ENCODE data around the gene GALNT9. TPM values are rescaled to one million over a fixed set of nuclear protein-coding genes. Genes with fewer than 3 reads are reported as not detected.

The GALNT9 gene
- total and polyA plus RNA-seq, 9 donors: 0.12 to 21.9 (median 1.3) TPM; not detected in 1

DNA sequence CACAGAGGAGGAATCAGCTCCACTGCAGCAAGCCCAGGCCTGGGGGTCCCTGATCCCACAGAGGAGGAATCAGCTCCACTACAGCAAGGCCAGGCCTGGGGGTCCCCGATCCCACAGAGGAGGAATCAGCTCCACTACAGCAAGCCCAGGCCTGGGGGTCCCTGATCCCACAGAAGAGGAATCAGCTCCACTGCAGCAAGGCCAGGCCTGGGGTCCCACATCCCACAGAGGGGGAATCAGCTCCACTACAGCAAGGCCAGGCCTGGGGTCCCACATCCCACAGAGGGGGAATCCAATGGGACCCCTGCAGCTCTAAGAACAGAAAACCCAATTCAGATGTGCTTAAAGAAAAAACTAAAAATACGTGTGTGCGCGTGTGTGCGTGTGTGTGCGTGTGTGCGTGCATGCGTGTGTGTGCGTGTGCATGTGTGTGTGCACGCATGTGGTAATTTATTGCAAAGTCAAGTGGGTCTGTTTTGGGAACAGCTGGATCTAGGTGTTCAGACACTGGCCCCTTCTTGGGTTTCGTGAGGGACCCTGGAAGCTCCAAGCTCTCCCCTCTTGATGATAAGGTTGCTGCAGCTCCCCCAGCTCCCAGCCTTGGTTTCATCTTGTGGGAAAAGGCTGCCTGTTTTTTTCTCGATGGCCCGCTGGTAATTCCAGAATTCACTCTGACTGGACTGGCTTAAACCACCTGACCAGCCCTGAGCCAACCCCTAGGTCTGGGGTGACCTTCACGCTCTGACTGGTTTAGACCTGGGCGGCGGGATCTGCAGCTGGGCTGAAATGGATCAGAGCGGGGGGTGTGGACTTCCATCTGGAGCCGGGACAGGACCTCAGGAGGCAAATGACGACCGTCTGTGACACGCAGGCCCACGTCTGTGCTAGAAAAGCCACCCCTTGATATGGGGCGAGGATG lies 47.1 kb downstream of the GALNT9 start:
- intact Hi-C loops (cut with DNase I): no loop called here
- 84 to 87% (median 86%) methylated on average over 23 of the region's 23 CpGs for WGBS, 3 donors
- TF ChIP-seq, protein P1, sequence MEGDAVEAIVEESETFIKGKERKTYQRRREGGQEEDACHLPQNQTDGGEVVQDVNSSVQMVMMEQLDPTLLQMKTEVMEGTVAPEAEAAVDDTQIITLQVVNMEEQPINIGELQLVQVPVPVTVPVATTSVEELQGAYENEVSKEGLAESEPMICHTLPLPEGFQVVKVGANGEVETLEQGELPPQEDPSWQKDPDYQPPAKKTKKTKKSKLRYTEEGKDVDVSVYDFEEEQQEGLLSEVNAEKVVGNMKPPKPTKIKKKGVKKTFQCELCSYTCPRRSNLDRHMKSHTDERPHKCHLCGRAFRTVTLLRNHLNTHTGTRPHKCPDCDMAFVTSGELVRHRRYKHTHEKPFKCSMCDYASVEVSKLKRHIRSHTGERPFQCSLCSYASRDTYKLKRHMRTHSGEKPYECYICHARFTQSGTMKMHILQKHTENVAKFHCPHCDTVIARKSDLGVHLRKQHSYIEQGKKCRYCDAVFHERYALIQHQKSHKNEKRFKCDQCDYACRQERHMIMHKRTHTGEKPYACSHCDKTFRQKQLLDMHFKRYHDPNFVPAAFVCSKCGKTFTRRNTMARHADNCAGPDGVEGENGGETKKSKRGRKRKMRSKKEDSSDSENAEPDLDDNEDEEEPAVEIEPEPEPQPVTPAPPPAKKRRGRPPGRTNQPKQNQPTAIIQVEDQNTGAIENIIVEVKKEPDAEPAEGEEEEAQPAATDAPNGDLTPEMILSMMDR (IDR thresholded peaks at IDR 0.05): no peak
- no peak for TF ChIP-seq EP300 (IDR thresholded peaks at IDR 0.05)
- no peak for TF ChIP-seq POLR2A (IDR thresholded peaks at IDR 0.05)
- Histone ChIP-seq H3K36me3 (no peaks in the 10 kb centered on the region), H3K27ac (no peak overlapping the region), H3K4me1 (ENCODE audit: insufficient read depth) (peaks cover 3% of the 10 kb centered on the region), H3K4me3 (no peak overlapping the region), H3K9me3 (no peaks in the 10 kb centered on the region), H3K27me3 (no peaks in the 10 kb centered on the region)
- DNase-seq: no peak

DNA sequence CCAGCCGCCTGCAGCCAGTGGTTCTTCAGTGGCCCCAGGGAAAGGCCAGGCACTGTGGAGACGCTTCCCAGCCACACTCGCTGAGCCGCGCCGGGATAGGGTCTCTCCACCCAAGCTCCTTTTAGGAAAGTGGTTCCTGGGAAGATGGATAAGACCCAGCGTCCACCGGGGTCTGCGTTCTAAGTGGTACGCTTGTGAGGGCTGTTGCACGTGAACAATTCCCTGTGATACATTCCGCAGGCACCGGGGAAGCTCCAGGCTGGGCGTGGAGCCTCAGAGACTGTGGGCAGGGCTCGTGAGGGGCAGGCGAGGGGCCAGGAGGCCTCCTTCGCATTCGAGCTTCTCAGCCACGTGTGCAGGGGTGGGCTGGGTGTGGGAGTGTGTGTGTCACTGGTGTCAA lies 48.4 kb downstream of the GALNT9 start:
- Histone ChIP-seq H3K27me3 (no peaks in the 10 kb centered on the region), H3K9me3 (no peaks in the 10 kb centered on the region), H3K36me3 (no peaks in the 10 kb centered on the region), H3K27ac (no peak overlapping the region), H3K4me3 (no peak overlapping the region), H3K4me1 (ENCODE audit: insufficient read depth) (peaks cover 3% of the 10 kb centered on the region)
- DNase-seq: no peak
- WGBS, 3 donors: 11 to 23% (median 16%) methylated on average over 19 of the region's 19 CpGs
- intact Hi-C loops (cut with DNase I): no loop called here
- TF ChIP-seq, protein P1 (IDR thresholded peaks at IDR 0.05): no peak
- TF ChIP-seq POLR2A (IDR thresholded peaks at IDR 0.05): no peak
- TF ChIP-seq EP300 (IDR thresholded peaks at IDR 0.05): no peak

DNA sequence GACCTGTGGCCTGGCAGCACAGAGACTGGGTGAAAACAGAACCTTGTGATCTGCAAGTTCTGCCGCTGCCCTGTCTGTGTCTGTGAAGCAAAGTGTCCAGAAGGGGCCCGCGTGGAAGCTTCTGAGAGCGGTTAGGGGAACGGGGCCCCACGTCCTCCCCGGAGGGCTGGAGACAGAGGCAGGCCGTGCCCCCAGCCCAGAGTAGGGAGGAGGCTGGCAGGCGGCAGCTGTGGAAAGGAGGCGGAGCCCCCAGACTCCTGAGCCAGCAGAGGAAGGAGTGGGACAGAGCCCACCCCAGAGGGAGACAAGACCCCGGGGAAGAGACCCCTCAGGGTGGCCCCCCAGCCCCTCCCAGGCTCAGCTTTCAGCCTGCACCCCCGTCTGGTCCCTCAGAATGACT lies 49.0 kb downstream of the GALNT9 start:
- Histone ChIP-seq H3K9me3 (no peaks in the 10 kb centered on the region), H3K36me3 (no peaks in the 10 kb centered on the region), H3K4me3 (no peak overlapping the region), H3K27ac (no peak overlapping the region), H3K27me3 (no peaks in the 10 kb centered on the region), H3K4me1 (ENCODE audit: insufficient read depth) (peaks cover 3% of the 10 kb centered on the region)
- TF ChIP-seq POLR2A (IDR thresholded peaks at IDR 0.05) (no peak), EP300 (IDR thresholded peaks at IDR 0.05) (no peak)
- TF ChIP-seq, protein P1 (IDR thresholded peaks at IDR 0.05): no peak
- no peak for DNase-seq
- WGBS, 3 donors: 28 to 36% (median 34%) methylated on average over 12 of the region's 12 CpGs
- intact Hi-C loops (cut with DNase I): no loop called here

DNA sequence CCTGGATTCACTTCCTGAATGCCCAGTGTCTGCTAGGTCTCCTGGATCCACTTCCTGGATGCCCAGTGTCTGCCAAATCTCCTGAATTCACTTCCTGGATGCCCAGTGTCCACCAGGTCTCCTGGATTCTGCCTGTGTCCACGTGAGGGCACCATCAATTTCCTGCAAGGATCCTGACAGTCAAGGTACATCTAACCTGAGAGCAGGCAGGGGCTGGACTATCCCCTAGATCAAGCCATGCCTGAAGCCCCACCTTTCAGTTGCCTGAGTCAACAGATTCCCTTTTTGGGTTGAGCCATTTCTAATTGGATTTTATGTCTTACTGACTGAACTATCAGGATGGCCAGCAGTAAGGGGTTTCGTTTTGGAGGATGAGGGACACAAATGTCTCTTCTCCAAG lies 49.5 kb downstream of the GALNT9 start:
- intact Hi-C loops (cut with DNase I): no loop called here
- no peak overlapping the region for H3K27ac ChIP-seq
- 66 to 86% (median 79%) methylated on average over 2 of the region's 2 CpGs for WGBS, 3 donors
- DNase-seq: no peak
- TF ChIP-seq EP300 (IDR thresholded peaks at IDR 0.05) (no peak), POLR2A (IDR thresholded peaks at IDR 0.05) (no peak)
- TF ChIP-seq, protein P1 (IDR thresholded peaks at IDR 0.05): no peak
- no peaks in the 10 kb centered on the region for H3K27me3 ChIP-seq
- peaks cover 3% of the 10 kb centered on the region for H3K4me1 ChIP-seq (ENCODE audit: insufficient read depth)
- no peaks in the 10 kb centered on the region for H3K9me3 ChIP-seq
- H3K4me3 ChIP-seq: no peak overlapping the region
- no peaks in the 10 kb centered on the region for H3K36me3 ChIP-seq

Data from ovary (tissue), 9 donors.